OCI-LY7 (cell line): ENCODE data around the gene USF2.

Source experiments
- CTCF ChIP-seq: fragments of 200-600 bp; sonication (generic); conservative IDR thresholded peaks from 2 replicates; pipeline ENCODE4 v1.5.1; 2014; ENCODE audit warnings: mild to moderate bottlenecking, antibody characterized with exemption, low read length, moderate library complexity, mixed read lengths
- EZH2phosphoT487 ChIP-seq: fragments of 200-600 bp; sonication (generic); IDR thresholded peaks from 2 replicates; pipeline ENCODE4 v1.6.1; 2018; ENCODE audit warnings: low read depth, borderline replicate concordance, mild to moderate bottlenecking, mixed run types, antibody characterized with exemption, low read length, moderate library complexity, mixed read lengths

- no peak for TF ChIP-seq EZH2phosphoT487
- TF ChIP-seq CTCF: no peak
These were observed 27.3 kb upstream of the USF2 start for GRCh38 chr19:35241417-35241816.
